ENCODE results near the gene TMEM236.

The TMEM236 gene

GRCh38 chr10:17764142-17764541 lies 12.1 kb downstream of the TMEM236 start:
- Histone ChIP-seq H3K4me1 (ENCODE audit: insufficient read depth, low read length, poor library complexity, severe bottlenecking) (peaks cover 4% of the 10 kb centered on the region), H3K9ac (ENCODE audit: low read depth, low read length, poor library complexity, severe bottlenecking) (no peak overlapping the region), H3K4me3 (ENCODE audit: low read length, poor library complexity, severe bottlenecking) (no peak overlapping the region), H3K4me2 (ENCODE audit: low read depth, low read length, poor library complexity, severe bottlenecking) (no peak overlapping the region), H3K9me3 (ENCODE audit: insufficient read depth, low read depth, low read length) (0 out of 2 replicates have a peak, but pooled peaks cover 3% of the 10 kb centered on the region), H3K9me2 (replicated peaks; ENCODE audit: low read depth, low read length) (no peaks in the 10 kb centered on the region), H4K20me1 (ENCODE audit: insufficient read depth, low read length, poor library complexity, severe bottlenecking) (no peaks in the 10 kb centered on the region), H3K36me3 (ENCODE audit: insufficient read depth, low read length) (no peaks in the 10 kb centered on the region), H2AFZ (ENCODE audit: low read length) (no peak overlapping the region), H3K79me2 (ENCODE audit: insufficient read depth, low read length) (no peaks in the 10 kb centered on the region), H3K27me3 (ENCODE audit: insufficient read depth, low read length, poor library complexity, severe bottlenecking) (no peaks in the 10 kb centered on the region), H3F3A (ENCODE audit: low read depth) (no peaks in the 10 kb centered on the region)
- TF ChIP-seq EZH2phosphoT487 (IDR thresholded peaks at IDR 0.05; ENCODE audit: borderline replicate concordance) (no peak), CTCF (conservative IDR thresholded peaks at IDR 0.05; ENCODE audit: low read length) (no peak)

GRCh38 chr10:17765602-17766001 lies 13.6 kb downstream of the TMEM236 start:
- Histone ChIP-seq H3K4me1 (ENCODE audit: insufficient read depth, low read length, poor library complexity, severe bottlenecking) (peaks cover 4% of the 10 kb centered on the region), H3K27me3 (ENCODE audit: insufficient read depth, low read length, poor library complexity, severe bottlenecking) (no peaks in the 10 kb centered on the region), H2AFZ (ENCODE audit: low read length) (no peak overlapping the region), H3K9me3 (ENCODE audit: insufficient read depth, low read depth, low read length) (0 out of 2 replicates have a peak, but pooled peaks cover 3% of the 10 kb centered on the region), H3K9ac (ENCODE audit: low read depth, low read length, poor library complexity, severe bottlenecking) (no peak overlapping the region), H3K4me2 (ENCODE audit: low read depth, low read length, poor library complexity, severe bottlenecking) (no peak overlapping the region), H3K4me3 (ENCODE audit: low read length, poor library complexity, severe bottlenecking) (no peak overlapping the region), H3K79me2 (ENCODE audit: insufficient read depth, low read length) (no peaks in the 10 kb centered on the region), H3F3A (ENCODE audit: low read depth) (no peaks in the 10 kb centered on the region), H3K36me3 (ENCODE audit: insufficient read depth, low read length) (no peaks in the 10 kb centered on the region), H4K20me1 (ENCODE audit: insufficient read depth, low read length, poor library complexity, severe bottlenecking) (no peaks in the 10 kb centered on the region), H3K9me2 (replicated peaks; ENCODE audit: low read depth, low read length) (no peaks in the 10 kb centered on the region)
- TF ChIP-seq EZH2phosphoT487 (IDR thresholded peaks at IDR 0.05; ENCODE audit: borderline replicate concordance), result no peak

GRCh38 chr10:17766731-17767130 lies 14.7 kb downstream of the TMEM236 start:
- H3K4me2 ChIP-seq (ENCODE audit: low read depth, low read length, poor library complexity, severe bottlenecking), result no peak overlapping the region
- no peaks in the 10 kb centered on the region for H3K27me3 ChIP-seq (ENCODE audit: insufficient read depth, low read length, poor library complexity, severe bottlenecking)
- H3K79me2 ChIP-seq (ENCODE audit: insufficient read depth, low read length), result no peaks in the 10 kb centered on the region

More at GRCh38 chr10:17766731-17767130, 14.7 kb downstream of the TMEM236 start:
- H3K4me3 ChIP-seq (ENCODE audit: low read length, poor library complexity, severe bottlenecking), result no peak overlapping the region
- H3K9me2 ChIP-seq (replicated peaks; ENCODE audit: low read depth, low read length), result no peaks in the 10 kb centered on the region
- no peaks in the 10 kb centered on the region for H4K20me1 ChIP-seq (ENCODE audit: insufficient read depth, low read length, poor library complexity, severe bottlenecking)
- no peaks in the 10 kb centered on the region for H3K36me3 ChIP-seq (ENCODE audit: insufficient read depth, low read length)
- H3K4me1 ChIP-seq (ENCODE audit: insufficient read depth, low read length, poor library complexity, severe bottlenecking), result peaks cover 4% of the 10 kb centered on the region
- no peak for TF ChIP-seq EZH2phosphoT487 (IDR thresholded peaks at IDR 0.05; ENCODE audit: borderline replicate concordance)
- no peak for TF ChIP-seq CTCF (conservative IDR thresholded peaks at IDR 0.05; ENCODE audit: low read length)
- 0 out of 2 replicates have a peak, but pooled peaks cover 3% of the 10 kb centered on the region for H3K9me3 ChIP-seq (ENCODE audit: insufficient read depth, low read depth, low read length)
- no peaks in the 10 kb centered on the region for H3F3A ChIP-seq (ENCODE audit: low read depth)
- H3K9ac ChIP-seq (ENCODE audit: low read depth, low read length, poor library complexity, severe bottlenecking), result no peak overlapping the region
- H2AFZ ChIP-seq (ENCODE audit: low read length), result no peak overlapping the region

All from Loucy (cell line).